Left lung (tissue), 10 donors: ENCODE results near the gene PABPC4L. TPM values are rescaled to one million over a fixed set of nuclear protein-coding genes. Genes with fewer than 3 reads are reported as not detected.
"Not testable (repeated sequence)": the region's sequence is repeated elsewhere in the genome, so short reads cannot be mapped to it uniquely, and the experiment has no call there.

Experiments used
- ATAC-seq: fragments of 200-7000 bp; cut with Tn5 transposase; one replicate; pipeline ENCODE4 v1.9.1; 2020; ENCODE audit warnings: moderate library complexity
- DNase-seq, 4 donors: peaks; one replicate each; pipeline ENCODE4 v3.0.0-alpha.2; 2013 to 2020
- H3K27ac ChIP-seq, 2 donors: fragments of 200-600 bp; sonication (generic) in 1 of 2; one replicate each; pipeline versions ENCODE4 v1.5.0 to v1.8.0; 2020 to 2021
- H3K27me3 ChIP-seq, 2 donors: fragments of 200-600 bp; sonication (generic) in 1 of 2; one replicate each; pipeline versions ENCODE4 v1.5.0 to v1.8.0; 2020 to 2021
- H3K36me3 ChIP-seq, 2 donors: fragments of 200-600 bp; sonication (generic) in 1 of 2; one replicate each; pipeline versions ENCODE4 v1.5.0 to v1.8.0; 2020 to 2021
- H3K4me1 ChIP-seq, 2 donors: fragments of 200-600 bp; one replicate each; pipeline ENCODE4 v1.8.0; 2021
- H3K4me3 ChIP-seq, 2 donors: fragments of 200-600 bp; sonication (generic) in 1 of 2; one replicate each; pipeline versions ENCODE4 v1.5.0 to v1.8.0; 2020 to 2021; ENCODE audit warnings: mild to moderate bottlenecking in 1 of 2
- H3K9me3 ChIP-seq, 2 donors: fragments of 200-600 bp; sonication (generic) in 1 of 2; one replicate each; pipeline versions ENCODE4 v1.5.0 to v1.8.0; 2020 to 2021
- CTCF ChIP-seq, 2 donors: fragments of 200-600 bp; sonication (generic) in 1 of 2; IDR thresholded peaks; one replicate each; pipeline versions ENCODE4 v1.5.0 to v1.8.0; 2021; ENCODE audit warnings: antibody characterized with exemption in 2 of 2
- intact Hi-C, 2 donors: fragments of 100-400 bp; cut with DNase I; formaldehyde crosslinking; loops; one replicate each; pipeline versions ENCODE4 v1.11.2 to v1.14.2; 2022
- polyA plus RNA-seq, 6 donors: library from polyadenylated mRNA; unstranded; fragments of 120-200 nt; gene quantifications; one replicate each; pipeline ENCODE4 v1.2.1, GENCODE V29; 2013; ENCODE audit not compliant: insufficient read length in 6 of 6
- total RNA-seq, 2 donors: library from RNA; stranded (reverse); fragmentation: NEBNext Ultra II Directional; extraction: Animal tissue kit (Norgen Biotek cat#: 25700); gene quantifications; one replicate each; pipeline ENCODE4 v1.2.1, GENCODE V29; 2021
- donor health status: DM: no; HTN: yes; CAD: no.
- donor health status: DM: no; HTN: no; CAD: no.

The PABPC4L gene
- total and polyA plus RNA-seq, 8 donors = 0.97 to 14.6 (median 12.6) TPM

GRCh38 chr4:134216411-134216810 is 14.8 kb upstream of the PABPC4L start:
- Histone ChIP-seq H3K27ac (no peak overlapping the region), H3K4me1 (no peaks in the 10 kb centered on the region), H3K36me3 (no peaks in the 10 kb centered on the region), H3K27me3 (no peaks in the 10 kb centered on the region), H3K9me3 (no peaks in the 10 kb centered on the region), H3K4me3 (no peak overlapping the region)
- ATAC-seq (no peak), DNase-seq (no peak)
- intact Hi-C loops = no loop called here
- no peak for TF ChIP-seq CTCF (IDR thresholded peaks at IDR 0.05)

GRCh38 chr4:134215620-134216344 is 14.2 kb upstream of the PABPC4L start:
- ATAC-seq = no peak
- Histone ChIP-seq H3K27me3 (no peaks in the 10 kb centered on the region), H3K4me1 (no peaks in the 10 kb centered on the region), H3K4me3 (no peak overlapping the region), H3K36me3 (no peaks in the 10 kb centered on the region), H3K9me3 (no peaks in the 10 kb centered on the region), H3K27ac (no peak overlapping the region)
- intact Hi-C loops = no loop called here
- no peak for DNase-seq
- no peak for TF ChIP-seq CTCF (IDR thresholded peaks at IDR 0.05)

DNA sequence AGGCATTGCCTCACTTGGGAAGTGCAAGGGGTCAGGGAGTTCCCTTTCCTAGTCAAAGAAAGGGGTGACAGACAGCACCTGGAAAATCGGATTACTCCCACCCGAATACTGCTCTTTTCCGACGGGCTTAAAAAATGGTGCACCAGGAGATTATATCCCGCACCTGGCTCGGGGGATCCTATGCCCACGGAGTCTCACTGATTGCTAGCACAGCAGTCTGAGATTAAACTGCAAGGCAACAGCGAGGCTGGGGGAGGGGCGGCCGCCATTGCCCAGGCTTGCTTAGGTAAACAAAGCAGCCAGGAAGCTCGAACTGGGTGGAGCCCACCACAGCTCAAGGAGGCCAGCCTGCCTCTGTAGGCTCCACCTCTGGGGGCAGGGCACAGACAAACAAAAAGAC is 6.4 kb upstream of the PABPC4L start:
- ATAC-seq, H3K4me1 ChIP-seq, H3K36me3 ChIP-seq, H3K9me3 ChIP-seq, H3K27me3 ChIP-seq, H3K27ac ChIP-seq, intact Hi-C loops, H3K4me3 ChIP-seq: not testable (repeated sequence)
- peak in 1 of 4 donors; percentile 16 for DNase-seq

- H3K4me3 ChIP-seq = peak overlapping the region in 1 of 2 donors; percentile 38
- intact Hi-C loops = no loop called here
These were observed 772 bp upstream of the PABPC4L start for GRCh38 chr4:134202166-134202956.

DNA sequence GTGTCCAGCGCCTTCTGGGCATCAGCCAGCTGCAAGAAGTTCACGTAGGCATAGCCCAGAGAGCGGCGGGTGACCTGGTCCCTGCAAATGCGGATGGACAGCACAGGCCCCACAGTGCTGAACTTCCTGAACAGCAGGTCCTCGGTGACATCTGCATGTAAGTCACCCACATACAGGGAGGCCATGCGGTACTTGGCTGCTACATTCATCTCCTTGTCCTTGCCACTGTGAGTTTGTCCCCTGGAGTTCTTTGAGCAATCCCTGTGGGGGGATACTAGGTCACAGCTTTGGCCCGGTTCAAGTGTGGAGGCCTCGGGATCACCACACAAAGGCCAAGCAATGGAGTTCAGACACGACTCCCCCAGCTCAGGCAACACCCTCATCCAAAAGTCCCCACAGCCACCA is 776 bp downstream of the PABPC4L start:
- no peak for TF ChIP-seq CTCF (IDR thresholded peaks at IDR 0.05)
- Histone ChIP-seq H3K9me3 (no peaks in the 10 kb centered on the region), H3K27ac (peak overlapping the region in 1 of 2 donors; percentile 37), H3K4me1 (peaks cover 0 to 5% of the 10 kb centered on the region in 2 donors), H3K27me3 (peaks cover 0 to 15% of the 10 kb centered on the region in 2 donors), H3K36me3 (no peaks in the 10 kb centered on the region), H3K4me3 (peak overlapping the region; percentile 38 to 48)
- DNase-seq (peak in 3 of 4 donors; percentile 12 to 28 (median 19)), ATAC-seq (peak; percentile 14)
- intact Hi-C loops = no loop called here

More at GRCh38 chr4:134202166-134202956, 772 bp upstream of the PABPC4L start:
- H3K36me3 ChIP-seq = no peaks in the 10 kb centered on the region
- TF ChIP-seq CTCF (IDR thresholded peaks at IDR 0.05) = no peak
- H3K4me1 ChIP-seq = peaks cover 0 to 5% of the 10 kb centered on the region in 2 donors
- ATAC-seq (peak; percentile 10), DNase-seq (no peak)
- H3K9me3 ChIP-seq = peaks cover 0 to 2% of the 10 kb centered on the region in 2 donors
- no peak overlapping the region for H3K27ac ChIP-seq
- H3K27me3 ChIP-seq = peaks cover 0 to 15% of the 10 kb centered on the region in 2 donors
